ENCODE results near the gene SYCP2. TPM values are rescaled to one million over a fixed set of nuclear protein-coding genes. Genes with fewer than 3 reads are reported as not detected.

SYCP2 gene
- total RNA-seq, 1 donor from 2014 or later: 2.3 TPM

DNA sequence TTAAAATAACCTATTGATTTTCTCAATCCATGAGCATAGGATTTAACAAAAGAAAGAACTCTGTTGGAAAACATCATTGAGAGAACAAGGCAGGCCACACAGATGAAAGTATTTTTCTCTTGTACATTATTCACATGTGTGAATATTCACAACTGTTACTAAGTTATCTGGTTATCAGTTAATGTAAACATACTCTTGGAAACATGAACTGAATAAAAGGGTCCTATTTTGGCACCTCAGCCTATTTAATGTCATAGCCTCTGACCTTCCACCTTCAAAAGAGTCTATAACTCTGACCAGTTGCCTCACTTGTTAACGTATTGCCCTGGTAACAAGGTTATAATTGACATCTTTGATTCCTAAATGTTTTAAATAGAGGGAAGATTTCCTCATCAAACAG, 8.1 kb downstream of the SYCP2 start:
- Mint-ChIP-seq H3K4me3 (no peak overlapping the region), H3K36me3 (ENCODE audit: low read depth) (no peaks in the 10 kb centered on the region), H3K27ac (ENCODE audit: unreplicated experiment) (no peak overlapping the region), H3K27me3 (ENCODE audit: low read depth) (no peaks in the 10 kb centered on the region), H3K9me3 (no peaks in the 10 kb centered on the region), H3K4me1 (peaks cover 13% of the 10 kb centered on the region)
- DNase-seq (ENCODE audit: low read depth, low spot score): no peak
- TF ChIP-seq, protein P1, sequence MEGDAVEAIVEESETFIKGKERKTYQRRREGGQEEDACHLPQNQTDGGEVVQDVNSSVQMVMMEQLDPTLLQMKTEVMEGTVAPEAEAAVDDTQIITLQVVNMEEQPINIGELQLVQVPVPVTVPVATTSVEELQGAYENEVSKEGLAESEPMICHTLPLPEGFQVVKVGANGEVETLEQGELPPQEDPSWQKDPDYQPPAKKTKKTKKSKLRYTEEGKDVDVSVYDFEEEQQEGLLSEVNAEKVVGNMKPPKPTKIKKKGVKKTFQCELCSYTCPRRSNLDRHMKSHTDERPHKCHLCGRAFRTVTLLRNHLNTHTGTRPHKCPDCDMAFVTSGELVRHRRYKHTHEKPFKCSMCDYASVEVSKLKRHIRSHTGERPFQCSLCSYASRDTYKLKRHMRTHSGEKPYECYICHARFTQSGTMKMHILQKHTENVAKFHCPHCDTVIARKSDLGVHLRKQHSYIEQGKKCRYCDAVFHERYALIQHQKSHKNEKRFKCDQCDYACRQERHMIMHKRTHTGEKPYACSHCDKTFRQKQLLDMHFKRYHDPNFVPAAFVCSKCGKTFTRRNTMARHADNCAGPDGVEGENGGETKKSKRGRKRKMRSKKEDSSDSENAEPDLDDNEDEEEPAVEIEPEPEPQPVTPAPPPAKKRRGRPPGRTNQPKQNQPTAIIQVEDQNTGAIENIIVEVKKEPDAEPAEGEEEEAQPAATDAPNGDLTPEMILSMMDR (conservative IDR thresholded peaks at IDR 0.05): no peak

- H3K27me3 Mint-ChIP-seq (ENCODE audit: low read depth): no peaks in the 10 kb centered on the region
- no peaks in the 10 kb centered on the region for H3K36me3 Mint-ChIP-seq (ENCODE audit: low read depth)
- H3K27ac Mint-ChIP-seq (ENCODE audit: unreplicated experiment): no peak overlapping the region
- TF ChIP-seq, protein P1 (conservative IDR thresholded peaks at IDR 0.05): no peak
- DNase-seq (ENCODE audit: low read depth, low spot score): no peak
- no peaks in the 10 kb centered on the region for H3K9me3 Mint-ChIP-seq
- H3K4me1 Mint-ChIP-seq: peaks cover 13% of the 10 kb centered on the region
- no peak overlapping the region for H3K4me3 Mint-ChIP-seq
These were observed 9.9 kb downstream of the SYCP2 start for GRCh38 chr20:59923514-59923913.

DNA sequence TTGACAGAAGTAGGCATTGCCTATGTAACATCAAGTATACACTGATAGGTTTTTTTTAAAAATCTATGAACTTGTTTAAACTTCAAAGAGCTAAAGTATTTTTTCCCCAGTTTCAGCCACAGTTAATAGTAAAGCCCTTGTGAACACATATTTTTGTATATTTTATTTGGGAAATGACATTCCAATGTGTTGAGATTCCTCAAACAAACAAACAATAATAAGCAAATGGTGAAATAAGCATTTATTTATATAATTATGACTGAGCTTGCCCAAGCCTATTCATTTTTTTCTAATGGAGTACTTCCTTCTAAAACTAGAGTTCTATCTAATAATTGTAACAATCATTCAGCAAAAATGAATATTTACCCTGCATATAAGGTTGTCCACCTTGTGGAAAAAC, 12.5 kb downstream of the SYCP2 start:
- TF ChIP-seq, protein P1 (conservative IDR thresholded peaks at IDR 0.05): no peak
- H3K4me3 Mint-ChIP-seq: no peak overlapping the region
- H3K27me3 Mint-ChIP-seq (ENCODE audit: low read depth): no peaks in the 10 kb centered on the region
- H3K4me1 Mint-ChIP-seq: peaks cover 11% of the 10 kb centered on the region
- H3K36me3 Mint-ChIP-seq (ENCODE audit: low read depth): no peaks in the 10 kb centered on the region
- no peak for DNase-seq (ENCODE audit: low read depth, low spot score)
- no peaks in the 10 kb centered on the region for H3K9me3 Mint-ChIP-seq
- H3K27ac Mint-ChIP-seq (ENCODE audit: unreplicated experiment): no peak overlapping the region

GRCh38 chr20:59912609-59913008, 20.8 kb downstream of the SYCP2 start:
- no peaks in the 10 kb centered on the region for H3K9me3 Mint-ChIP-seq
- no peak overlapping the region for H3K27ac Mint-ChIP-seq (ENCODE audit: unreplicated experiment)
- H3K4me3 Mint-ChIP-seq: no peak overlapping the region
- no peaks in the 10 kb centered on the region for H3K4me1 Mint-ChIP-seq
- TF ChIP-seq, protein P1 (conservative IDR thresholded peaks at IDR 0.05): no peak
- no peak for DNase-seq (ENCODE audit: low read depth, low spot score)
- no peaks in the 10 kb centered on the region for H3K36me3 Mint-ChIP-seq (ENCODE audit: low read depth)
- no peaks in the 10 kb centered on the region for H3K27me3 Mint-ChIP-seq (ENCODE audit: low read depth)

- Mint-ChIP-seq H3K4me1 (no peaks in the 10 kb centered on the region), H3K9me3 (no peaks in the 10 kb centered on the region), H3K4me3 (no peak overlapping the region), H3K27ac (ENCODE audit: unreplicated experiment) (no peak overlapping the region), H3K36me3 (ENCODE audit: low read depth) (no peaks in the 10 kb centered on the region), H3K27me3 (ENCODE audit: low read depth) (peaks cover 2% of the 10 kb centered on the region)
- TF ChIP-seq, protein P1 (conservative IDR thresholded peaks at IDR 0.05): no peak
- DNase-seq (ENCODE audit: low read depth, low spot score): no peak
These were observed 22.4 kb downstream of the SYCP2 start for GRCh38 chr20:59911041-59911440.

DNA sequence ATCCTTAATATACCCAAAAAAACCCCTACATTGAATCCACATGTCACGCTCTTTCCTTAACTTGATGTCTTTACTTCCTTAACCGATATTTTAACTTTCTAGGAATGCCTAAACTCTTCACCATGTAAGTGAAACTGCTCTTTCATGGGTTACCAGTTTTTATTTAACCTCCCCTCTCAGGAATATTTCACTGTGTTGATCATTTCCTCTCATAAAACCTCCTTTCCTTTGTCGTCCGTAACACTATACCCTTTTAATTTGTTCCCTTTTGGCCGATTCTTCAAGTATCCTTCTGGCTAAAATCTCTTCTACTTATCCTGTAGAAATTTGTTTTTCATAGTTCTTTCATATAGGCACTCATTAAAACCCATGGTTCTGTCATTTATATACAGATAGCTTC, 24.6 kb downstream of the SYCP2 start:
- Mint-ChIP-seq H3K4me3 (no peak overlapping the region), H3K4me1 (no peaks in the 10 kb centered on the region), H3K27ac (ENCODE audit: unreplicated experiment) (no peak overlapping the region), H3K9me3 (no peaks in the 10 kb centered on the region), H3K27me3 (ENCODE audit: low read depth) (peaks cover 13% of the 10 kb centered on the region), H3K36me3 (ENCODE audit: low read depth) (peaks cover 2% of the 10 kb centered on the region)
- no peak for DNase-seq (ENCODE audit: low read depth, low spot score)
- TF ChIP-seq, protein P1 (conservative IDR thresholded peaks at IDR 0.05): no peak
